Measurements from ENCODE around the gene CCR4.
"Not testable (repeated sequence)": the region's sequence is repeated elsewhere in the genome, so short reads cannot be mapped to it uniquely, and the experiment has no call there.

The CCR4 gene

GRCh38 chr3:32940726-32941125 is 10.7 kb upstream of the CCR4 start:
- no peak for TF ChIP-seq CTCF (IDR thresholded peaks at IDR 0.05; ENCODE audit: low read depth, low read length)
- DNase-seq (ENCODE audit: low read depth, low spot score), result no peak
- in situ Hi-C loops (cut with HindIII; ENCODE audit: low sequenced_read_pairs), result no loop called here
- no peak overlapping the region for H3K4me3 ChIP-seq (ENCODE audit: low read depth, low read length)

- no peak for TF ChIP-seq CTCF (IDR thresholded peaks at IDR 0.05; ENCODE audit: low read depth, low read length)
- no peak for DNase-seq (ENCODE audit: low read depth, low spot score)
- in situ Hi-C loops (cut with HindIII; ENCODE audit: low sequenced_read_pairs), result no loop called here
- no peak overlapping the region for H3K4me3 ChIP-seq (ENCODE audit: low read depth, low read length)
These were observed 6.3 kb upstream of the CCR4 start for GRCh38 chr3:32945136-32945535.

- H3K4me3 ChIP-seq (ENCODE audit: low read depth, low read length); DNase-seq (ENCODE audit: low read depth, low spot score); in situ Hi-C loops (cut with HindIII; ENCODE audit: low sequenced_read_pairs): not testable (repeated sequence)
These were observed 5.8 kb upstream of the CCR4 start for GRCh38 chr3:32945598-32945997.

- TF ChIP-seq CTCF (IDR thresholded peaks at IDR 0.05; ENCODE audit: low read depth, low read length), result no peak
- no peak overlapping the region for H3K4me3 ChIP-seq (ENCODE audit: low read depth, low read length)
- DNase-seq (ENCODE audit: low read depth, low spot score), result no peak
- in situ Hi-C loops (cut with HindIII; ENCODE audit: low sequenced_read_pairs), result no loop called here
These were observed 4.3 kb upstream of the CCR4 start for GRCh38 chr3:32946973-32947788.

- peak; percentile 76 for TF ChIP-seq CTCF (IDR thresholded peaks at IDR 0.05; ENCODE audit: low read depth, low read length)
- in situ Hi-C loops (cut with HindIII; ENCODE audit: low sequenced_read_pairs), result no loop called here
- no peak overlapping the region for H3K4me3 ChIP-seq (ENCODE audit: low read depth, low read length)
- peak; percentile 78 for DNase-seq (ENCODE audit: low read depth, low spot score)
These were observed 3.6 kb upstream of the CCR4 start for GRCh38 chr3:32947789-32948238.

GRCh38 chr3:32948625-32949445 is 2.6 kb upstream of the CCR4 start:
- DNase-seq (ENCODE audit: low read depth, low spot score), result no peak
- H3K4me3 ChIP-seq (ENCODE audit: low read depth, low read length), result no peak overlapping the region
- in situ Hi-C loops (cut with HindIII; ENCODE audit: low sequenced_read_pairs), result no loop called here
- no peak for TF ChIP-seq CTCF (IDR thresholded peaks at IDR 0.05; ENCODE audit: low read depth, low read length)

- TF ChIP-seq CTCF (IDR thresholded peaks at IDR 0.05; ENCODE audit: low read depth, low read length), result no peak
- no peak overlapping the region for H3K4me3 ChIP-seq (ENCODE audit: low read depth, low read length)
- in situ Hi-C loops (cut with HindIII; ENCODE audit: low sequenced_read_pairs), result no loop called here
- no peak for DNase-seq (ENCODE audit: low read depth, low spot score)
These were observed 928 bp upstream of the CCR4 start for GRCh38 chr3:32950516-32950915.
